PC-9 (cell line): Measurements from ENCODE around the gene RTCA. TPM values are rescaled to one million over a fixed set of nuclear protein-coding genes. Genes with fewer than 3 reads are reported as not detected.

Source experiments
- BruUV-seq: library from RNA; stranded (reverse); fragments of 400-500 nt; replicated peaks from 2 replicates; lab custom pipeline; 2021; lab: Mats Ljungman, UMichigan
- CTCF ChIA-PET: fragments of 300-600 bp; sonication (Branson Sonifier 250); formaldehyde crosslinking; loops from one replicate; lab custom pipeline; 2022; ENCODE audit warnings: antibody characterized with exemption; lab: Charles Lee
- POLR2A ChIA-PET: fragments of 300-600 bp; sonication (Branson Sonifier 250); formaldehyde crosslinking; loops from one replicate; lab custom pipeline; 2022; ENCODE audit warnings: antibody characterized with exemption; ENCODE audit not compliant: unreplicated experiment; lab: Charles Lee
- DNase-seq, 2 experiments: peaks; one replicate each; pipeline versions ENCODE4 v3.0.0 to v3.0.0-alpha.2; 2015 to 2022; ENCODE audit warnings: mixed read lengths in 1 of 2
- H2AFZ ChIP-seq: fragments of 200-600 bp; sonication (generic); 2 replicates; pipeline ENCODE4 v1.8.1; 2017; ENCODE audit warnings: antibody characterized with exemption
- H3F3A ChIP-seq: fragments of 200-600 bp; sonication (generic); 2 replicates; pipeline ENCODE4 v1.8.1; 2017; ENCODE audit warnings: antibody characterized with exemption, mild to moderate bottlenecking, low read depth; ENCODE audit not compliant: insufficient read depth
- H3K27ac ChIP-seq: fragments of 200-600 bp; sonication (generic); 2 replicates; pipeline ENCODE4 v1.6.1; 2016; ENCODE audit warnings: mixed run types
- H3K27me3 ChIP-seq: fragments of 200-600 bp; sonication (generic); 2 replicates; pipeline ENCODE4 v1.6.1; 2016; ENCODE audit warnings: low read depth, mixed run types; ENCODE audit not compliant: insufficient read depth
- H3K36me3 ChIP-seq: fragments of 200-600 bp; sonication (generic); 2 replicates; pipeline ENCODE4 v1.6.1; 2016; ENCODE audit warnings: low read depth, mixed run types
- H3K4me1 ChIP-seq: fragments of 200-600 bp; sonication (generic); replicated peaks from 2 replicates; pipeline ENCODE4 v1.6.1; 2016; ENCODE audit warnings: mixed run types; ENCODE audit not compliant: insufficient read depth
- H3K4me2 ChIP-seq: fragments of 200-600 bp; sonication (generic); 2 replicates; pipeline ENCODE4 v1.6.1; 2017; ENCODE audit warnings: mixed run types
- H3K4me3 ChIP-seq: fragments of 200-600 bp; sonication (generic); 2 replicates; pipeline ENCODE4 v1.6.1; 2016; ENCODE audit warnings: mixed run types
- H3K79me2 ChIP-seq: fragments of 200-600 bp; sonication (generic); 2 replicates; pipeline ENCODE4 v1.6.1; 2017; ENCODE audit warnings: low read depth, mixed run types
- H3K9me2 ChIP-seq: fragments of 200-600 bp; sonication (generic); 2 replicates; pipeline ENCODE4 v1.8.1; 2017; ENCODE audit warnings: mild to moderate bottlenecking; ENCODE audit not compliant: insufficient read depth
- H3K9me3 ChIP-seq: fragments of 200-600 bp; sonication (generic); 2 replicates; pipeline ENCODE4 v1.8.1; 2016; ENCODE audit warnings: low read depth; ENCODE audit not compliant: insufficient read depth
- H4K20me1 ChIP-seq: fragments of 200-600 bp; sonication (generic); 2 replicates; pipeline ENCODE4 v1.8.1; 2017; ENCODE audit not compliant: insufficient read depth
- CTCF ChIP-seq: fragments of 200-600 bp; sonication (generic); conservative IDR thresholded peaks from 2 replicates; pipeline ENCODE4 v1.6.1; 2017; ENCODE audit warnings: mixed run types, antibody characterized with exemption, mild to moderate bottlenecking, moderate library complexity
- EZH2 ChIP-seq: fragments of 200-600 bp; sonication (generic); IDR thresholded peaks from 2 replicates; pipeline ENCODE4 v1.8.0; 2017; ENCODE audit warnings: antibody characterized with exemption, low read depth
- intact Hi-C: fragments of 100-400 bp; cut with micrococcal nuclease; formaldehyde crosslinking; loops from one replicate; pipeline ENCODE4 v1.10.0; 2022; ENCODE audit not compliant: unreplicated experiment
- total RNA-seq: library from RNA; stranded (reverse); gene quantifications from 2 replicates; pipeline ENCODE4 v1.2.3, GENCODE V29; 2021

RTCA gene
- total RNA-seq, 1 experiment from 2014 or later: 38.1 TPM

- intact Hi-C loops: no loop called here
- DNase-seq: no peak
- no peaks in the 10 kb centered on the region for H3K4me1 ChIP-seq
- H3K27me3 ChIP-seq: no peaks in the 10 kb centered on the region
- H3F3A ChIP-seq: no peaks in the 10 kb centered on the region
- H3K27ac ChIP-seq: no peak overlapping the region
- no peak overlapping the region for H2AFZ ChIP-seq
- no peak overlapping the region for H3K4me3 ChIP-seq
- peaks cover 7% of the 10 kb centered on the region; the same call in 1 of the 2 replicates for H3K9me3 ChIP-seq
- TF ChIP-seq CTCF: no peak
- H3K4me2 ChIP-seq: no peak overlapping the region
- H3K79me2 ChIP-seq: no peaks in the 10 kb centered on the region
- no peaks in the 10 kb centered on the region for H3K9me2 ChIP-seq
- H3K36me3 ChIP-seq: no peaks in the 10 kb centered on the region
- CTCF ChIA-PET: no interaction called here
- H4K20me1 ChIP-seq: no peaks in the 10 kb centered on the region
- BruUV-seq: no TSS peak
- POLR2A ChIA-PET: interaction anchor here (0.6 kb wide), 1 partner anchor 48 kb away, joined by 5 read pairs; no protein-coding TSS in a partner anchor
These were observed 47.4 kb downstream of the RTCA start for GRCh38 chr1:100313382-100313781.

GRCh38 chr1:100316622-100317021 lies 50.6 kb downstream of the RTCA start:
- H3K4me3 ChIP-seq: no peak overlapping the region
- DNase-seq: no peak
- H3K27me3 ChIP-seq: no peaks in the 10 kb centered on the region
- no peaks in the 10 kb centered on the region for H4K20me1 ChIP-seq
- no TSS peak for BruUV-seq
- no peak overlapping the region for H3K27ac ChIP-seq
- H2AFZ ChIP-seq: no peak overlapping the region
- ChIA-PET POLR2A (no interaction called here), CTCF (no interaction called here)
- no peak for TF ChIP-seq CTCF
- TF ChIP-seq EZH2: no peak
- H3K9me3 ChIP-seq: peaks cover 7% of the 10 kb centered on the region; the same call in 1 of the 2 replicates
- H3K79me2 ChIP-seq: no peaks in the 10 kb centered on the region
- H3K9me2 ChIP-seq: no peaks in the 10 kb centered on the region
- no peaks in the 10 kb centered on the region for H3K4me1 ChIP-seq
- intact Hi-C loops: no loop called here
- H3F3A ChIP-seq: no peaks in the 10 kb centered on the region
- no peak overlapping the region for H3K4me2 ChIP-seq
- no peaks in the 10 kb centered on the region for H3K36me3 ChIP-seq

GRCh38 chr1:100320311-100321099 lies 54.5 kb downstream of the RTCA start:
- Histone ChIP-seq H2AFZ (no peak overlapping the region), H3K79me2 (no peaks in the 10 kb centered on the region), H3K36me3 (no peaks in the 10 kb centered on the region), H4K20me1 (no peaks in the 10 kb centered on the region), H3K27ac (no peak overlapping the region), H3K4me1 (peaks cover 11% of the 10 kb centered on the region), H3F3A (no peaks in the 10 kb centered on the region), H3K4me3 (no peak overlapping the region), H3K9me2 (no peaks in the 10 kb centered on the region), H3K27me3 (no peaks in the 10 kb centered on the region), H3K9me3 (peaks cover 7% of the 10 kb centered on the region; the same call in 1 of the 2 replicates), H3K4me2 (no peak overlapping the region)
- DNase-seq: no peak
- no TSS peak for BruUV-seq
- ChIA-PET CTCF (no interaction called here), POLR2A (no interaction called here)
- intact Hi-C loops: no loop called here
- TF ChIP-seq CTCF: no peak
- TF ChIP-seq EZH2: no peak
